Keratinocyte (primary cell): ENCODE results near the gene BIK. TPM values are rescaled to one million over a fixed set of nuclear protein-coding genes. Genes with fewer than 3 reads are reported as not detected.

Source experiments
- DNase-seq: peaks from one replicate; pipeline ENCODE4 v3.0.0-alpha.2; 2011; ENCODE audit warnings: low read depth, missing footprints, low spot score
- FAIRE-seq: peaks from 2 replicates; lab custom pipeline; 2011; peaks lifted over from hg19 to GRCh38; lab: Jason Lieb, UNC
- H2AFZ ChIP-seq: 2 replicates; pipeline ENCODE4 v1.6.0; 2012; ENCODE audit warnings: low read length, control low read depth, inconsistent platforms; ENCODE audit not compliant: control insufficient read depth
- H3K27ac ChIP-seq: 2 replicates; pipeline ENCODE4 v1.5.1; 2011; ENCODE audit warnings: low read length; ENCODE audit not compliant: control insufficient read depth, insufficient read depth
- H3K27me3 ChIP-seq: 3 replicates; pipeline ENCODE4 v1.6.0; 2011; ENCODE audit warnings: low read length; ENCODE audit not compliant: control insufficient read depth, insufficient read depth; ENCODE audit errors: extremely low read depth
- H3K36me3 ChIP-seq, 2 experiments: 2 replicates in 1 of 2; 3 replicates in 1 of 2; pipeline ENCODE4 v1.5.1; 2011; ENCODE audit warnings: low read length in 2 of 2, mild to moderate bottlenecking in 1 of 2; ENCODE audit not compliant: control insufficient read depth in 2 of 2, insufficient read depth in 2 of 2; ENCODE audit errors: extremely low read depth in 1 of 2
- H3K4me1 ChIP-seq: 3 replicates; pipeline ENCODE4 v1.5.1; 2011; ENCODE audit warnings: low read length; ENCODE audit not compliant: control insufficient read depth, insufficient read depth; ENCODE audit errors: extremely low read depth
- H3K4me2 ChIP-seq: 3 replicates; pipeline ENCODE4 v1.6.0; 2011; ENCODE audit warnings: low read depth, low read length; ENCODE audit not compliant: control insufficient read depth, insufficient read depth; ENCODE audit errors: extremely low read depth
- H3K4me3 ChIP-seq, 3 experiments: fragments of 200-600 bp in 1 of 3; sonication (generic) in 1 of 3; 2 replicates in 2 of 3; 3 replicates in 1 of 3; pipeline ENCODE4 v1.5.1; 2011 to 2016; ENCODE audit warnings: low read length in 3 of 3, mild to moderate bottlenecking in 3 of 3, control low read depth in 2 of 3, inconsistent platforms in 1 of 3, low read depth in 1 of 3, mixed read lengths in 1 of 3, mixed run types in 1 of 3, moderate library complexity in 1 of 3; ENCODE audit not compliant: control insufficient read depth in 2 of 3, insufficient read depth in 2 of 3; ENCODE audit errors: extremely low read depth in 1 of 3
- H3K79me2 ChIP-seq: 2 replicates; pipeline ENCODE4 v1.6.0; 2012; ENCODE audit warnings: low read length; ENCODE audit not compliant: control insufficient read depth, insufficient read depth
- H3K9ac ChIP-seq: 3 replicates; pipeline ENCODE4 v1.6.0; 2011; ENCODE audit warnings: low read length; ENCODE audit not compliant: control insufficient read depth, insufficient read depth; ENCODE audit errors: extremely low read depth
- H3K9me1 ChIP-seq: 3 replicates; pipeline ENCODE4 v1.6.0; 2011; ENCODE audit warnings: low read length; ENCODE audit not compliant: control insufficient read depth, insufficient read depth; ENCODE audit errors: extremely low read depth
- H3K9me3 ChIP-seq: 2 replicates; pipeline ENCODE4 v1.5.1; 2012; ENCODE audit warnings: low read depth, low read length; ENCODE audit not compliant: control insufficient read depth
- H4K20me1 ChIP-seq: 3 replicates; pipeline ENCODE4 v1.6.0; 2011; ENCODE audit warnings: low read length; ENCODE audit not compliant: control insufficient read depth, insufficient read depth; ENCODE audit errors: extremely low read depth
- CTCF ChIP-seq, 3 experiments: IDR thresholded peaks in 1 of 3; conservative IDR thresholded peaks in 1 of 3; optimal IDR thresholded peaks in 1 of 3; 2 replicates in 2 of 3; 3 replicates in 1 of 3; pipeline versions ENCODE3 to v1.5.1; 2011; ENCODE audit warnings: low read length in 3 of 3, mild to moderate bottlenecking in 3 of 3, moderate library complexity in 2 of 3, control low read depth in 1 of 3, inconsistent platforms in 1 of 3; ENCODE audit not compliant: insufficient read depth in 2 of 3; ENCODE audit errors: extremely low read depth in 1 of 3
- EZH2 ChIP-seq: IDR thresholded peaks from one replicate; pipeline ENCODE4 v1.6.1; 2012; ENCODE audit warnings: inconsistent platforms, mild to moderate bottlenecking, low read length, moderate library complexity
- dilution Hi-C: fragments of 300-500 bp; cut with MboI; formaldehyde crosslinking; loops from one replicate; pipeline ENCODE4 v1.7.0; 2020; ENCODE audit warnings: low sequenced_read_pairs; ENCODE audit not compliant: extremely low pct_ligation_motif_present
- polyA plus RNA-seq, 5 experiments: library from polyadenylated mRNA; depleted of rRNA in 3 of 5; stranded (reverse) in 3 of 5; stranded (forward) in 1 of 5; unstranded in 1 of 5; fragments of >200 nt; gene quantifications; 1 replicate in 1 of 5; 2 replicates in 3 of 5; 3 replicates in 1 of 5; pipeline versions ENCODE4 v1.2.1 to v1.2.3, GENCODE V29; 2011 to 2012; ENCODE audit warnings: missing spikeins in 2 of 5, low read depth in 1 of 5, low replicate concordance in 1 of 5

BIK gene
- polyA plus RNA-seq, 1 donor (not counting 4 experiments of a cell fraction or from before 2014, with no cell fraction given): 4.4 TPM

- dilution Hi-C loops: no loop called here
- peaks cover 6% of the 10 kb centered on the region for H3K27me3 ChIP-seq
- H3K9me3 ChIP-seq: no peaks in the 10 kb centered on the region
- TF ChIP-seq EZH2 (peak; percentile 47), CTCF (optimal IDR thresholded peaks at IDR 0.05 in 1 of 3, IDR thresholded peaks at IDR 0.05 in 1 of 3, conservative IDR thresholded peaks at IDR 0.05 in 1 of 3; ENCODE audit: extremely low read depth in 1 of 3, insufficient read depth in 2 of 3, low read length in 3 of 3) (no peak)
- H4K20me1 ChIP-seq: no peaks in the 10 kb centered on the region
- peak overlapping the region; percentile 28 for H3K9ac ChIP-seq
- H3K27ac ChIP-seq: no peak overlapping the region
- no peaks in the 10 kb centered on the region for H3K9me1 ChIP-seq
- H3K4me2 ChIP-seq: peak overlapping the region; percentile 91
- no peak for DNase-seq
- H3K4me3 ChIP-seq: peak overlapping the region; percentile 69 to 70 (median 70)
- peak overlapping the region; percentile 65 for H2AFZ ChIP-seq
- H3K79me2 ChIP-seq: no peaks in the 10 kb centered on the region
- FAIRE-seq: no peak
- peaks cover 9% of the 10 kb centered on the region for H3K4me1 ChIP-seq
- H3K36me3 ChIP-seq: no peaks in the 10 kb centered on the region
These were observed 568 bp upstream of the BIK start for GRCh38 chr22:43109921-43110443.

GRCh38 chr22:43110927-43111623, 525 bp downstream of the BIK start:
- Histone ChIP-seq H3K9ac (peak overlapping the region; percentile 77), H2AFZ (peak overlapping the region; percentile 81), H3K4me1 (peaks cover 9% of the 10 kb centered on the region), H3K27ac (no peak overlapping the region), H3K9me1 (no peaks in the 10 kb centered on the region), H3K79me2 (no peaks in the 10 kb centered on the region), H4K20me1 (no peaks in the 10 kb centered on the region), H3K4me2 (peak overlapping the region; percentile 91), H3K4me3 (peak overlapping the region; percentile 69 to 70 (median 70)), H3K27me3 (peaks cover 6% of the 10 kb centered on the region), H3K9me3 (no peaks in the 10 kb centered on the region), H3K36me3 (no peaks in the 10 kb centered on the region)
- FAIRE-seq (no peak), DNase-seq (no peak)
- dilution Hi-C loops: no loop called here
- TF ChIP-seq CTCF (optimal IDR thresholded peaks at IDR 0.05 in 1 of 3, IDR thresholded peaks at IDR 0.05 in 1 of 3, conservative IDR thresholded peaks at IDR 0.05 in 1 of 3; ENCODE audit: extremely low read depth in 1 of 3, insufficient read depth in 2 of 3, low read length in 3 of 3): peak in 1 of 3 experiments; percentile 17
- no peak for TF ChIP-seq EZH2
